Brain microvascular endothelial cell (primary cell): Measurements from ENCODE around the gene SRCIN1.
"Not testable (repeated sequence)": the region's sequence is repeated elsewhere in the genome, so short reads cannot be mapped to it uniquely, and the experiment has no call there.

ENCODE experiments used
- DNase-seq: peaks from one replicate; pipeline ENCODE4 v3.0.0-alpha.2; 2020
- H3K27ac ChIP-seq: fragments of 250-450 bp; sonication (Bioruptor Pico); 2 replicates; pipeline ENCODE4 v1.5.1; 2020; ENCODE audit warnings: mild to moderate bottlenecking, moderate library complexity
- H3K27me3 ChIP-seq: fragments of 250-450 bp; sonication (Bioruptor Pico); replicated peaks from 2 replicates; pipeline ENCODE4 v1.5.1; 2020; ENCODE audit warnings: mild to moderate bottlenecking
- H3K36me3 ChIP-seq: fragments of 250-450 bp; sonication (Bioruptor Pico); replicated peaks from 2 replicates; pipeline ENCODE4 v1.5.1; 2020; ENCODE audit warnings: mild to moderate bottlenecking
- H3K4me3 ChIP-seq: 2 replicates; pipeline ENCODE4 v1.5.1; 2011; ENCODE audit warnings: low read depth, mild to moderate bottlenecking, control low read depth, low read length, moderate library complexity
- CTCF ChIP-seq: IDR thresholded peaks from 2 replicates; pipeline ENCODE4 v1.5.1; 2011; ENCODE audit warnings: low read depth, mild to moderate bottlenecking, moderate library complexity, low read length, control low read depth, inconsistent platforms; ENCODE audit errors: missing control alignments
- in situ Hi-C: cut with HindIII; loops from 2 replicates; pipeline ENCODE4 v1.10.0; 2017; ENCODE audit warnings: low sequenced_read_pairs, low pct_ligation_motif_present

The SRCIN1 gene

DNA sequence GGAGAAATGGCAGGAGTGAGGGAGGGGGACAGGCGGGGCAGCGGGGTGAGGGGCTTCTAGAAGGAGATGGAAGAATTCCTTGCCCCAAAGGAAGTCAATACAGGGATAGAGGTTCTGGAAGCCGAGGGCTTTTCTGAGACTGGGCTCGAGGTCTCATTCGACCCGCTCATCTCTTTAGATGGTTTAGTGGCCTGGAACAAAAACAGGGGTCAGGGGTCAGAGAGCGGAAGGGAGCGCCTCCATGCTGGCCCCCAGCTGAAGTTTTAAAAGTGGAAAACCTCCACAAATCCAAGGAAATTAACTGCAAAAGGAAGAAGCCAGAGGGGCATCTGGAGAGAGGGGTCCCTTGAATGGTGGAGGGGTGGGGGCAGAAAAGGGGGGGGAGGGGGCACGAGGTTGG, 72.5 kb downstream of the SRCIN1 start:
- DNase-seq = no peak
- no peak for TF ChIP-seq CTCF
- H3K27me3 ChIP-seq = peaks cover 1% of the 10 kb centered on the region
- no peak overlapping the region for H3K4me3 ChIP-seq
- H3K36me3 ChIP-seq = no peaks in the 10 kb centered on the region
- in situ Hi-C loops = no loop called here
- no peak overlapping the region for H3K27ac ChIP-seq

DNA sequence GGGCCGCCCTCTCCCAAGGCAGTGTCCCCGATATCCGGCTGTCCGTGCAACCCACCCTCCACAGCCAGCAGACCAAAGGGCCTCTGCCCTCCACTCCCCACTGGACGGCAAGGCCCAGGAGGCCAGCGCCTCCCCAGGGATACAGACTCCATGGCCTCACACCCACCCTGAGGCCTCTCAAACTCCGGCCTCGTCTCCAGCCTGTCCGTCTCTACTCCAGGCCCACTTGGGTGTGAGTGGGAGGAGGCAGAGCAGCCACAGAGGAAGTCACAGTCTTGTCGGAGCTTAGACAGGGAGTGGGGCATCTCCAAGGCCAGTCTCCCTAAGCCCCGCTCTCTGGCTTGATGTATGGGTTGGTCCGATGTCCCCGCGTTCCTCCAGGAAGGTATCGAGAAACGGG, 73.3 kb downstream of the SRCIN1 start:
- no peak overlapping the region for H3K4me3 ChIP-seq
- no peak for DNase-seq
- peaks cover 1% of the 10 kb centered on the region for H3K27me3 ChIP-seq
- TF ChIP-seq CTCF = no peak
- in situ Hi-C loops = no loop called here
- H3K36me3 ChIP-seq = no peaks in the 10 kb centered on the region
- no peak overlapping the region for H3K27ac ChIP-seq

DNA sequence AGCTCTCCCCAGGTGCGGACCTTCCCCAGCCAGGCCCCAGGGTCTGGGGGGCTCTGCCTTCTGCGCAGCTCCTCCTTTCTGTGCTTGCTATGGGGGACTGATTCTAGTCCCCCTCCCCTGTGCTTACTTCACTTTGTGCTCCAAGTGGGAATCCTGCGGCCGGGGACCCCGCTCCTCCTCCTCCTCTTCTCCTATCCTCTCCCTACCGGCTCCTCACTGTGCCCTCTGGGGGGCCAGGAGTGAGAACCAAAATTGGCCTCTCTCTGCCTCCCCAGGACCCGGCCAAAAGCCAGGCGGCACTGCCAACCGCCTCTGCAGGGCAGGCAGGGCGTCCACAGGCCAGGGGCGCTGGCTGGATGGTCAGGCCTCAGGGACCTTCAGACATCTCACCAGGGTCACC, 74.0 kb downstream of the SRCIN1 start:
- H3K27me3 ChIP-seq, H3K36me3 ChIP-seq, H3K27ac ChIP-seq, H3K4me3 ChIP-seq, in situ Hi-C loops, DNase-seq: not testable (repeated sequence)

- DNase-seq, H3K27me3 ChIP-seq, H3K36me3 ChIP-seq, H3K27ac ChIP-seq, in situ Hi-C loops, H3K4me3 ChIP-seq: not testable (repeated sequence)
Measured at GRCh38 chr17:38530856-38531255, 74.9 kb downstream of the SRCIN1 start.

GRCh38 chr17:38528141-38528540, 77.6 kb downstream of the SRCIN1 start:
- DNase-seq, H3K4me3 ChIP-seq, H3K27ac ChIP-seq, in situ Hi-C loops, H3K27me3 ChIP-seq, H3K36me3 ChIP-seq: not testable (repeated sequence)

- H3K36me3 ChIP-seq, DNase-seq, H3K4me3 ChIP-seq, H3K27me3 ChIP-seq, H3K27ac ChIP-seq, in situ Hi-C loops: not testable (repeated sequence)
Measured at GRCh38 chr17:38526526-38526925, 79.2 kb downstream of the SRCIN1 start.

- Histone ChIP-seq H3K36me3 (peaks cover 4% of the 10 kb centered on the region), H3K27me3 (no peaks in the 10 kb centered on the region), H3K27ac (no peak overlapping the region), H3K4me3 (no peak overlapping the region)
- DNase-seq = no peak
- in situ Hi-C loops = no loop called here
- no peak for TF ChIP-seq CTCF
Measured at GRCh38 chr17:38512473-38513058, 93.2 kb downstream of the SRCIN1 start.
